BJ (cell line): ENCODE data around the gene ADARB1. TPM values are rescaled to one million over a fixed set of nuclear protein-coding genes. Genes with fewer than 3 reads are reported as not detected.

Experiments
- CTCF ChIA-PET: fragments of 350-600 bp; formaldehyde crosslinking; extraction: SDS; loops from one replicate; lab custom pipeline; 2021; ENCODE audit warnings: antibody characterized with exemption, inconsistent platforms; lab: Yijun Ruan, JAX
- POLR2A ChIA-PET: fragments of 300-600 bp; sonication (Branson Sonifier 250); formaldehyde crosslinking; extraction: SDS; loops from one replicate; lab custom pipeline; 2021; ENCODE audit warnings: antibody characterized with exemption; lab: Charles Lee
- DNase-seq: peaks from one replicate; pipeline ENCODE4 v3.0.0-alpha.2; 2011; ENCODE audit warnings: low read depth
- H3K27me3 ChIP-seq: 2 replicates; pipeline ENCODE4 v1.6.0; 2011; ENCODE audit warnings: low read length; ENCODE audit not compliant: control insufficient read depth, insufficient read depth
- H3K36me3 ChIP-seq: 2 replicates; pipeline ENCODE4 v1.5.1; 2011; ENCODE audit warnings: low read length; ENCODE audit not compliant: control insufficient read depth, insufficient read depth
- H3K4me3 ChIP-seq: 2 replicates; pipeline ENCODE4 v1.5.1; 2011; ENCODE audit warnings: low read depth, mild to moderate bottlenecking, control low read depth, low read length
- CTCF ChIP-seq: IDR thresholded peaks from 2 replicates; pipeline ENCODE4 v1.5.1; 2011; ENCODE audit warnings: low read depth, mild to moderate bottlenecking, control low read depth, inconsistent platforms, low read length, moderate library complexity; ENCODE audit not compliant: insufficient read depth
- polyA plus RNA-seq: library from polyadenylated mRNA; depleted of rRNA; stranded (reverse); fragments of >200 nt; gene quantifications from 2 replicates; pipeline ENCODE4 v1.2.3, GENCODE V29; 2011

The ADARB1 gene
- polyA plus RNA-seq, 1 experiment = 10.9 TPM

DNA sequence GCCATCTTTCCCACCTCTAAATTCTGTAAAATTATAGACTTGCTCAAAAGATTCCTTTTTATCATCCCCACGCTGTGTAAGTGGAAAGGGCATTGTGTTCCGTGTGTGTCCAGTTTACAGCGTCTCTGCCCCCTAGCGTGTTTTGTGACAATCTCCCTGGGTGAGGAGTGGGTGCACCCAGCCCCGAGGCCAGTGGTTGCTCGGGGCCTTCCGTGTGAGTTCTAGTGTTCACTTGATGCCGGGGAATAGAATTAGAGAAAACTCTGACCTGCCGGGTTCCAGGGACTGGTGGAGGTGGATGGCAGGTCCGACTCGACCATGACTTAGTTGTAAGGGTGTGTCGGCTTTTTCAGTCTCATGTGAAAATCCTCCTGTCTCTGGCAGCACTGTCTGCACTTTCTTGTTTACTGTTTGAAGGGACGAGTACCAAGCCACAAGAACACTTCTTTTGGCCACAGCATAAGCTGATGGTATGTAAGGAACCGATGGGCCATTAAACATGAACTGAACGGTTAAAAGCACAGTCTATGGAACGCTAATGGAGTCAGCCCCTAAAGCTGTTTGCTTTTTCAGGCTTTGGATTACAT, 151.5 kb downstream of the ADARB1 start:
- ChIA-PET CTCF (no interaction called here), POLR2A (no interaction called here)
- H3K27me3 ChIP-seq = peaks cover 8% of the 10 kb centered on the region
- no peak overlapping the region for H3K4me3 ChIP-seq
- no peak for DNase-seq
- no peak for TF ChIP-seq CTCF
- H3K36me3 ChIP-seq = peaks cover 6% of the 10 kb centered on the region

DNA sequence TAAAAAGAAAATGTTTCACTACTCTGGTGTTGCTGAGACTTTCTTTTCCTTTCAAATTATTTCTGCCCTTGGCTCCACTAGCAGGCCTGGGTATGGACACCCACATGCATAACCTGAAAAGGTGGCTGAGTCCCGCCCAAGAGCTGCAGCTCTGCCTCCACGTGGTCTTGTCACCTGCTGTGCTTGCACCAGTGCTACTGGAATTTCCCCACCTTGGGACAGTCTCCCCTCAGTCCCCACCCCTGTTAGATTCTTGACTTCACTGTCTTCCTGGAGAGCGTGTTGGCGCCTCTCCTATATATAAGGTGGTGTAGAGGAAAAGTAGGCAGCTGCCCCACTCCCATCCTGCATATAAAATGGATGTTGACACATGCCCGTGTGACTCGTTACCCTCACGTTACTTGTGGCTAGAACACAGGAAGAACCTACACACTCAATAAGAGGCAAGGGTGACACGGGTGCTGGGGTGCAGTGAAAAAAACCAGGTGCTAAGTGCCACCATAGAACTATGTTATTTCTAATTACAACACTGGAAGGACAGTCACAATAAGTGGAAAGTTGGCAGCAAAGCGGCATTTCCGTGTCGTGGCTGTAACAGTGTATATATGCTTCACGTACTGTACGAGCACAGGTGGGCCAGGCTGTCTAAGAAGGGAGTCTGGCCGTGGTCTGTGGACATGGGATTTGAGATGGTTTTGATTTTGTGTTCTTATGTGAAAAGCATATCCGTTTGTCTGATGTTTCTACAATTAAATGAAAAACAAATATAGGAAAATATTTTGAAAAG, 152.4 kb downstream of the ADARB1 start:
- no peak for TF ChIP-seq CTCF
- DNase-seq = no peak
- peaks cover 5% of the 10 kb centered on the region for H3K36me3 ChIP-seq
- peaks cover 8% of the 10 kb centered on the region for H3K27me3 ChIP-seq
- POLR2A ChIA-PET = no interaction called here
- CTCF ChIA-PET = interaction anchor here (2.5 kb wide), 1 partner anchor 86 kb away, joined by 15 read pairs; no protein-coding TSS in a partner anchor
- H3K4me3 ChIP-seq = no peak overlapping the region

DNA sequence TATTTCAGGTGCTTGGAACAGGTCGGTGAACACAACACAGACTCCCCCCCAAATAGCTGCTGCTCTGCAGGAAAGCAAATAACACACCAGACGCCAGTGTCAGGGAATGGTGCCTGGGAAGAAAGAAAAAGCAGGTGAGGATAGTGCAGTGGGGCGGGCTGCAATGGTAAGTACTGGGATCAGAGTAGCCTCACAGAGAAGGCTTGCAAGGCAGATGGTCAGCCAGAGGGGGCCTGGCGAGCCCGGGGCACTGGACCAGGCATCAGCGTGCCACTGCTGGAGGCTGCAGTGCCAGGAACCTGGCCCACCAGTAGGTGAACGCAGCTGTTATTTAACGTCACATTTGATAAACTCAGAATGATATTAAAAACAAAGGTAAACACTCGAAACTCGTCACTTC, 153.4 kb downstream of the ADARB1 start:
- peaks cover 10% of the 10 kb centered on the region for H3K27me3 ChIP-seq
- POLR2A ChIA-PET = no interaction called here
- no peak for TF ChIP-seq CTCF

GRCh38 chr21:45228171-45228641, 153.8 kb downstream of the ADARB1 start:
- POLR2A ChIA-PET = interaction anchor here (0.8 kb wide), 1 partner anchor 60 kb away, joined by 3 read pairs; no protein-coding TSS in a partner anchor
- H3K27me3 ChIP-seq = peaks cover 10% of the 10 kb centered on the region
- TF ChIP-seq CTCF = no peak
- H3K4me3 ChIP-seq = no peak overlapping the region
- peak; percentile 96 for DNase-seq
- CTCF ChIA-PET = interaction anchor here (0.9 to 2.5 kb wide), 5 partner anchors 11 to 90 kb away, joined by 3 to 15 read pairs (median 5); no protein-coding TSS in a partner anchor
- H3K36me3 ChIP-seq = no peaks in the 10 kb centered on the region

More for the DNA sequence above, 153.4 kb downstream of the ADARB1 start:
- Histone ChIP-seq H3K4me3 (no peak overlapping the region), H3K36me3 (no peaks in the 10 kb centered on the region)
- CTCF ChIA-PET = interaction anchor here (0.9 to 2.5 kb wide), 5 partner anchors 11 to 90 kb away, joined by 3 to 15 read pairs (median 5); no protein-coding TSS in a partner anchor
- DNase-seq = no peak
